ENCODE measurements around the gene SLX9. TPM values are rescaled to one million over a fixed set of nuclear protein-coding genes. Genes with fewer than 3 reads are reported as not detected.

The SLX9 gene
- total RNA-seq, 1 experiment from 2014 or later: 74.3 TPM

DNA sequence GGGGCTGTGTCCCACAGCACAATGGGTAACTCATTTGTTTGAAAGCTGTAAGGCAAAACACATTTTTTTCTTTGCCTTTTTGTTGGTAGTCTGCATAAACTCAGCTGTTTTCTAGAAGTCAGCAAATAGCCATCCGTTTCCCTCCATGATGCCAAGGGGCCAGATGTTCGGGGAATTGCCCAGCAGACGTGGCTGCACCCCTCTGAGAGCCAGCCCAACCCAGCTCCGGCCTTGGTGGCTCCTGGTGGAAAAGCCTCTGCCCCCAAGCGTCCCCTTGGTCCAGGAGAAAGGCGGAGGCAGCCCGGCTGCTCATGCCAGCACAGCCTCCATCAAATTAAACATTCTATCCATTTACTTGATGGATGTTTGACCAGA lies 76.2 kb downstream of the SLX9 start:
- Histone ChIP-seq H4K8ac (replicated peaks; ENCODE audit: insufficient read length, low read depth, low read length) (no peak overlapping the region), H3K56ac (ENCODE audit: insufficient read length, low read depth, low read length) (no peak overlapping the region), H3K9ac (ENCODE audit: extremely low read depth, insufficient read length, low read length) (no peak overlapping the region), H3K4me2 (ENCODE audit: insufficient read depth, insufficient read length, low read length) (no peak overlapping the region), H3K4me1 (ENCODE audit: insufficient read depth, low read length) (no peaks in the 10 kb centered on the region; the same call in 1 of the 2 replicates), H3K9me3 (ENCODE audit: control insufficient read depth, low read depth, low read length) (no peaks in the 10 kb centered on the region), H2BK20ac (ENCODE audit: low read depth, low read length, poor library complexity, severe bottlenecking) (no peak overlapping the region), H2BK12ac (ENCODE audit: insufficient read length, low read depth, low read length) (no peak overlapping the region), H3K27me3 (ENCODE audit: insufficient read depth, low read length) (no peaks in the 10 kb centered on the region; the same call in 1 of the 2 replicates), H3K4ac (ENCODE audit: low read depth, low read length) (no peak overlapping the region), H3K79me2 (ENCODE audit: insufficient read depth, low read length) (no peaks in the 10 kb centered on the region), H2BK5ac (ENCODE audit: insufficient read length, low read length) (no peak overlapping the region), H3K23ac (ENCODE audit: insufficient read length, low read depth, low read length) (no peak overlapping the region), H2BK15ac (ENCODE audit: low read depth, low read length) (no peak overlapping the region), H3K79me1 (ENCODE audit: insufficient read depth, low read depth, low read length, poor library complexity, severe bottlenecking) (no peaks in the 10 kb centered on the region), H3K14ac (ENCODE audit: insufficient read depth, low read length) (no peak overlapping the region), H2BK120ac (ENCODE audit: low read depth, low read length, poor library complexity, severe bottlenecking) (no peak overlapping the region), H3K23me2 (ENCODE audit: insufficient read length, low read depth, low read length, poor library complexity, severe bottlenecking) (no peaks in the 10 kb centered on the region), H3K27ac (ENCODE audit: insufficient read length, low read depth, low read length) (no peak overlapping the region), H2AFZ (ENCODE audit: low read length) (no peak overlapping the region), H4K20me1 (ENCODE audit: control insufficient read depth, insufficient read depth, insufficient read length) (no peaks in the 10 kb centered on the region), H3T11ph (ENCODE audit: low read length) (no peak overlapping the region), H4K91ac (ENCODE audit: insufficient read length, low read depth, low read length) (no peak overlapping the region), H3K18ac (ENCODE audit: insufficient read length, low read depth, low read length) (no peak overlapping the region), H2AK5ac (ENCODE audit: insufficient read length, low read length) (no peak overlapping the region), H4K5ac (ENCODE audit: insufficient read length, low read depth, low read length) (no peak overlapping the region)
- WGBS (ENCODE audit: extremely low coverage, insufficient read length, low lambda C conversion rate): no CpG with 5 or more reads among the region's 7 CpGs
- H3K27me3 Mint-ChIP-seq (ENCODE audit: low read depth): peaks cover 60% of the 10 kb centered on the region
- H3K4me3 Mint-ChIP-seq: no peak overlapping the region
- DNase-seq: no peak
- peaks cover 0 to 4% (median 0%) of the 10 kb centered on the region in 3 experiments; a peak in 2 of 7 replicates for H3K36me3 Mint-ChIP-seq (ENCODE audit: insufficient read depth in 1 of 3, low read depth in 3 of 3)
- peaks cover 34 to 35% of the 10 kb centered on the region in 2 experiments for H3K4me1 Mint-ChIP-seq
- no peak overlapping the region for H3K27ac Mint-ChIP-seq
- TF ChIP-seq, protein P1, sequence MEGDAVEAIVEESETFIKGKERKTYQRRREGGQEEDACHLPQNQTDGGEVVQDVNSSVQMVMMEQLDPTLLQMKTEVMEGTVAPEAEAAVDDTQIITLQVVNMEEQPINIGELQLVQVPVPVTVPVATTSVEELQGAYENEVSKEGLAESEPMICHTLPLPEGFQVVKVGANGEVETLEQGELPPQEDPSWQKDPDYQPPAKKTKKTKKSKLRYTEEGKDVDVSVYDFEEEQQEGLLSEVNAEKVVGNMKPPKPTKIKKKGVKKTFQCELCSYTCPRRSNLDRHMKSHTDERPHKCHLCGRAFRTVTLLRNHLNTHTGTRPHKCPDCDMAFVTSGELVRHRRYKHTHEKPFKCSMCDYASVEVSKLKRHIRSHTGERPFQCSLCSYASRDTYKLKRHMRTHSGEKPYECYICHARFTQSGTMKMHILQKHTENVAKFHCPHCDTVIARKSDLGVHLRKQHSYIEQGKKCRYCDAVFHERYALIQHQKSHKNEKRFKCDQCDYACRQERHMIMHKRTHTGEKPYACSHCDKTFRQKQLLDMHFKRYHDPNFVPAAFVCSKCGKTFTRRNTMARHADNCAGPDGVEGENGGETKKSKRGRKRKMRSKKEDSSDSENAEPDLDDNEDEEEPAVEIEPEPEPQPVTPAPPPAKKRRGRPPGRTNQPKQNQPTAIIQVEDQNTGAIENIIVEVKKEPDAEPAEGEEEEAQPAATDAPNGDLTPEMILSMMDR (conservative IDR thresholded peaks at IDR 0.05): no peak
- peaks cover 0 to 2% of the 10 kb centered on the region in 2 experiments; a peak in 2 of 5 replicates for H3K9me3 Mint-ChIP-seq
